Caki2 (cell line): ENCODE measurements around the gene TMEM38A. TPM values are rescaled to one million over a fixed set of nuclear protein-coding genes. Genes with fewer than 3 reads are reported as not detected.
A peak's percentile ranks its signal among the peaks of the same experiment; 100 is the strongest.
"Not testable (repeated sequence)": the region's sequence is repeated elsewhere in the genome, so short reads cannot be mapped to it uniquely, and the experiment has no call there.

Experiments used
- DNase-seq: peaks from one replicate; pipeline ENCODE4 v3.0.0-alpha.2; 2015; ENCODE audit warnings: low read depth
- in situ Hi-C: cut with HindIII; loops from 2 replicates; pipeline ENCODE4 v1.10.0; 2016; ENCODE audit warnings: low sequenced_read_pairs, low pct_unique_long_range_greater_than_20kb, mixed read lengths
- total RNA-seq: library from RNA; depleted of rRNA; stranded (reverse); fragments of >200 nt; shearing (Covaris generic); gene quantifications from 2 replicates; pipeline ENCODE4 v1.2.3, GENCODE V29; 2014; ENCODE audit warnings: low replicate concordance; rRNA removed

Gene TMEM38A
- total RNA-seq, 1 experiment from 2014 or later: 4.8 TPM

- DNase-seq: peak; percentile 42
- in situ Hi-C loops: no loop called here
These were observed 53.9 kb downstream of the TMEM38A start for GRCh38 chr19:16714702-16715287.

DNA sequence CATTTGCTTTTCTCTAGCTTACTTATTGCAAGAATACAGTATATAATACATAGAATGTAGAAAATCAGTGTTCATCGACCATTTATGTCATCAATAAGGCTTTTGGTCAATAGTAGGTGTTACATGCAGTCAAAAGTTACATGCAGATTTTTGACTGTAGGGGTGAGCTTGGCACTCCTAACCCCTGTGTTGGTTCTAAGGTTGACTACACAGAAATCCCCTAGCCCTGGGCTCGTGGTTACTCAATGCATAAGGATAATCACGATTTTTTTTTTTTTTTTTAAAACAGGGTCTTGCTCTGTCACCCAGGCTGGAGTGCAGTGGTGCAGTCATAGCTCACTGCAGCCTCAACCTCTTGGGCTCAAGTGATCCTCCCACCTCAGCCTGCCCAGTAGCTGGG, 54.7 kb downstream of the TMEM38A start:
- in situ Hi-C loops: no loop called here
- no peak for DNase-seq

DNA sequence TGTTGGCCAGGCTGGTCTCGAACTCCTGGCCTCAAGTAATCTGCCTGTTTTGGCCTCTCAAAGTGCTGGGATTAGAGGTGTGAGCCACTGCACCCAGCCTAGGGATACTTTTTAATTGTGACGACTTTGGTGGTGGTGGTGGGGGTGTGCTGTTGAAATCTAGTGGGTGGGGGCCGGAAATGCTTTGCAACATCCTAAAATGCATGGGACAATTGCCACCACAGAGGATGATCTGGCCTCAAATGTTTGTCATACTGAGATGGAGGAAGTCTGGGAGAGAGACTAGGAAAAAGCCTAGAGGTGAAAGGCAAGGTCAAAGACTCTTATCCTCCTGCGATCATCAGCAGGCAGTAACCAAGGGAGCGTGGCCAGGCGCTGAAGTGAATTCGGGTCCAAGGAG, 60.1 kb downstream of the TMEM38A start:
- in situ Hi-C loops: no loop called here
- no peak for DNase-seq

DNA sequence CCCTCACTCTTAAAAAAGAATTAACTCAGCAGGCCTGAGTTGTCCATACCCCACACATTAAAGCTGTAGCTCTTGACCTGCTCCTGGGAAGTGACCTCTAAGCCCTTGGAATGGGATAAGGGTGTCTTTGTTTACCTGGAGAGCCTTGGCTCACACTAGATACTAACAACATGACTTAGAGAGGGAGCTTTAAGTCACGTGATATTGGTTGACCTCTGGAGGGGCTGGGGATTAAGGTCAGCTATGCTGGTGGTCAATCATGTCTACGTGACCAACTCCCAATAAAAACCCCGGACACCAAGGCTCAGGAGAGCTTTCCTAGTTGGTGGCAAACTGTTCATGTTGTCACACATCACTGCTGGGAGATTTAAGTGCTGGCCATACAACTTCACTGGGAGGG, 61.7 kb downstream of the TMEM38A start:
- in situ Hi-C loops: no loop called here
- no peak for DNase-seq

DNA sequence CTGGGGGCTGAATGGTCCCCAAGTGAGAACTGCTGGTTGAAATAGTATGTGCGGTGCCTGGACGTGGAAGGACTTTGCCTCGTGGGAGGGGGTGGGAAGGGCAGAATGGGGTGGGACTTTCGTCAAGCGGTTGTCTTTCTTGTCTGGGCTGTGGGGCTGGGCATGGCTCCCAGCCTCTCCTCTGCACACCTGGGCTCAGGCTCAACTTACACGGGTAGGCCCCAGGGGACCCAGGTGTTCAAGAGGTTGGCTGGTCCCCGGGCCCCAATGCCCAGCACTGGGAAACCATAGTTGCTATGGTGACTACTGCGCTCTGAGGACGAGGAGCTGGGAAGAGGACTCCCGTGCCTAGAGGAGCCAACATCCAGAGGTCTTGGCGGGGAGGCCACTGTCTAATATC, 66.0 kb downstream of the TMEM38A start:
- in situ Hi-C loops: no loop called here

DNA sequence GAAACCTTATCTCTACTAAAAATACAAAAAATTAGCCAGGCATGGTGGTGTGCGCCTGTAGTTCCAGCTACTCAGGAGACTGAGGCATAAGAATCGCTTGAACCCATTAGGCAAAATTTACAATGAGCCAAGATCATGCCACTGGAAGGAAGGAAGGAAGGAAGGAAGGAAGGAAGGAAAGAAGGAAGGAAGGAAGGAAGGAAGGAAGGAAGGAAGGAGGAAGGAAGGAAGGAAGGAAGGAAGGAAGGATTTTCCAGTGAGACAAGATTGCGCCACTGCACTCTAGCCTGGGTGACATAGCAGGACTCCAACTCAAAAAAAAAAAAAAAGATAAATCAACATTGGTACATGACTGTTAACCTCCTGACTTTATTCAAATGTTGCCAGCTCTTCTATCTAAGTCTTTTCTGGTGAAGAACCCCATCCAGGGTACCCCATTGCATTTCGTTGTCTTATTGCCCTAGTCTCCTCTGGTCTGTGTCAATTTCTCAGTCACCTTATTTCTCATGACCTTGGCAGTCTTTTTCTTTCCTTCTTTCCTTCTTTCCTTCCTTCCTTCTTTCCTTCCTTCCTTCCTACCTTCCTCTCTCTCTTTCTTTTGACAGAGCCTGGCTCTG, 74.8 kb downstream of the TMEM38A start:
- DNase-seq, in situ Hi-C loops: not testable (repeated sequence)

More for the DNA sequence above, 66.0 kb downstream of the TMEM38A start:
- DNase-seq: no peak

DNA sequence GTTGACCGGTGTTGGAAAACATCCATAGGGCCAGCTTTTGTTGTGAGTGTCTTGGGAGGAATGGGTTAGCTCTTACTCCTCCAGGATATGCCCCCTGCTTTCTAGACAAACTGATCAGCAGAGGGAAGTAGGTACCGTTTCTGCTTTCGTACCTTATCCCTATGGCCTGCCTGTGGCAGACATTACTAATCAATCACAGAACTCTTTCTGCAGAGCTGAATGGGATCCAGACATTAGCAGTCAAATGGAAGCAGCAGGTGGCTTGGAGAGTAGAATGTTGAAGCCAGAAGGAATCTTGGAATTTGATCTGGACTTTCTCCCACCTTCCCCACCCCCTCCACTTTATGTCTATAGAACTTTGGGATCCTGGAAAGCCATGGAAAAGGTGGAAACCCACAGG, 75.8 kb downstream of the TMEM38A start:
- DNase-seq: no peak
- in situ Hi-C loops: no loop called here

DNA sequence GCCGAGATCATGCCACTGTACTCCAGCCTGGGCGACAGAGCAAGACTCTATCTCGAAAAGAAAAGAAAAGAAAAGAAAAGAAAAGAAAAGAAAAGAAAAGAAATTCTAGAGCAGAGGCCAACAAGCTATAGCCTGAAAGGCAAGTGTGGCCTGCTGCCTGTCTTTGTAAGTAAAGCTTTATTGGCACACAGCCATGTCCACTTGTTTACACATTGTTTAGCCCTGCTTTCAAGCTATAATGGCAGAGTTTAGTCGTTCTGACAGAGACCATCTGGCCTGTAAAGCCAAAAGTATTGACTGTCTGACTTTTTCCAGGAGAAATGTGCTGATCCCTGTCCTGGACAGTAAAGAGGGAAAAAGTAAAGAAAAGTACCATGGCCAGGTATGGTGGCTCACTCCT, 77.0 kb downstream of the TMEM38A start:
- DNase-seq: no peak
- in situ Hi-C loops: no loop called here

GRCh38 chr19:16739546-16739945, 78.6 kb downstream of the TMEM38A start:
- in situ Hi-C loops: no loop called here

More at GRCh38 chr19:16739546-16739945, 78.6 kb downstream of the TMEM38A start:
- no peak for DNase-seq

Other genes with a start within 250 kb of the TMEM38A start
- gene EPS15L1, start 189.2 kb upstream of the TMEM38A start, total RNA-seq: 31.1 and 33.9 TPM in 2 replicates
- not detected in 2 replicates for gene CALR3, start 165.0 kb upstream of the TMEM38A start, total RNA-seq
- gene C19orf44, start 164.7 kb upstream of the TMEM38A start, total RNA-seq: 9.7 and 23.3 TPM in 2 replicates
- 1.3 and 2.6 TPM in 2 replicates for gene CHERP, start 118.7 kb upstream of the TMEM38A start, total RNA-seq
- gene SLC35E1, start 88.7 kb upstream of the TMEM38A start, total RNA-seq: 28.4 and 36.5 TPM in 2 replicates
- 6.2 and 8.4 TPM in 2 replicates for gene MED26, start 32.9 kb upstream of the TMEM38A start, total RNA-seq
- gene SMIM7, start 995 bp upstream of the TMEM38A start, total RNA-seq: 148 and 152 TPM in 2 replicates
- gene NWD1, start 58.7 kb downstream of the TMEM38A start, total RNA-seq: 0.09 TPM in 1 of 2 replicates, not detected in the other
- gene SIN3B, start 168.3 kb downstream of the TMEM38A start, total RNA-seq: 13.3 and 21.9 TPM in 2 replicates
- 2.3 and 5.0 TPM in 2 replicates for gene F2RL3, start 227.9 kb downstream of the TMEM38A start, total RNA-seq